ENCODE data around the gene OPCML.

Gene OPCML

GRCh38 chr11:133409799-133410198 lies 122.5 kb downstream of the OPCML start:
- no peak overlapping the region for H3K27ac ChIP-seq
- TF ChIP-seq ZFX (IDR thresholded peaks at IDR 0.05; ENCODE audit: borderline replicate concordance) (no peak), CTCF (IDR thresholded peaks at IDR 0.05) (no peak)

GRCh38 chr11:133408936-133409335 lies 123.4 kb downstream of the OPCML start:
- TF ChIP-seq CTCF (IDR thresholded peaks at IDR 0.05), result no peak
- TF ChIP-seq ZFX (IDR thresholded peaks at IDR 0.05; ENCODE audit: borderline replicate concordance), result no peak
- no peak overlapping the region for H3K27ac ChIP-seq

GRCh38 chr11:133408402-133408801 lies 123.9 kb downstream of the OPCML start:
- H3K27ac ChIP-seq, result no peak overlapping the region
- TF ChIP-seq ZFX (IDR thresholded peaks at IDR 0.05; ENCODE audit: borderline replicate concordance) (no peak), CTCF (IDR thresholded peaks at IDR 0.05) (no peak)

- TF ChIP-seq CTCF (IDR thresholded peaks at IDR 0.05), result no peak
- no peak for TF ChIP-seq ZFX (IDR thresholded peaks at IDR 0.05; ENCODE audit: borderline replicate concordance)
- no peak overlapping the region for H3K27ac ChIP-seq
Measured at GRCh38 chr11:133406489-133406888, 125.8 kb downstream of the OPCML start.

GRCh38 chr11:133403900-133404299 lies 128.4 kb downstream of the OPCML start:
- TF ChIP-seq ZFX (IDR thresholded peaks at IDR 0.05; ENCODE audit: borderline replicate concordance) (no peak), CTCF (IDR thresholded peaks at IDR 0.05) (peak; percentile 76)

GRCh38 chr11:133402551-133402950 lies 129.8 kb downstream of the OPCML start:
- no peak overlapping the region for H3K27ac ChIP-seq
- TF ChIP-seq CTCF (IDR thresholded peaks at IDR 0.05) (no peak), ZFX (IDR thresholded peaks at IDR 0.05; ENCODE audit: borderline replicate concordance) (no peak)

More at GRCh38 chr11:133403900-133404299, 128.4 kb downstream of the OPCML start:
- H3K27ac ChIP-seq, result no peak overlapping the region

- H3K27ac ChIP-seq, result no peak overlapping the region
- no peak for TF ChIP-seq CTCF (IDR thresholded peaks at IDR 0.05)
- no peak for TF ChIP-seq ZFX (IDR thresholded peaks at IDR 0.05; ENCODE audit: borderline replicate concordance)
Measured at GRCh38 chr11:133399855-133400625, 132.3 kb downstream of the OPCML start.
